CD8-positive, alpha-beta memory T cell (primary cell): ENCODE measurements around the gene JAG1. TPM values are rescaled to one million over a fixed set of nuclear protein-coding genes. Genes with fewer than 3 reads are reported as not detected.

Experiments
- CTCF ChIA-PET: fragments of 350-600 bp; sonication (Branson Sonifier 250); formaldehyde crosslinking; loops from one replicate; lab custom pipeline; 2021; ENCODE audit warnings: antibody characterized with exemption; lab: Charles Lee
- POLR2A ChIA-PET: fragments of 350-600 bp; sonication (Branson Sonifier 250); formaldehyde crosslinking; loops from one replicate; lab custom pipeline; 2021; ENCODE audit warnings: antibody characterized with exemption; lab: Charles Lee
- DNase-seq, 5 donors: peaks; one replicate each; pipeline versions ENCODE4 v3.0.0 to v3.0.0-alpha.2; 2020 to 2022; ENCODE audit warnings: mixed read lengths in 1 of 5
- H3K27ac ChIP-seq: one replicate; pipeline ENCODE4 v1.7.0; 2013; ENCODE audit warnings: low read depth, mild to moderate bottlenecking, low read length, moderate library complexity
- H3K27me3 ChIP-seq: 2 replicates; pipeline ENCODE4 v1.7.0; 2013; ENCODE audit warnings: low read length, mild to moderate bottlenecking; ENCODE audit not compliant: insufficient read depth, poor library complexity, severe bottlenecking
- H3K36me3 ChIP-seq: 2 replicates; pipeline ENCODE4 v1.7.0; 2013; ENCODE audit warnings: mild to moderate bottlenecking, low read length, moderate library complexity; ENCODE audit not compliant: insufficient read depth
- H3K4me1 ChIP-seq: 2 replicates; pipeline ENCODE4 v1.7.0; 2013; ENCODE audit warnings: mild to moderate bottlenecking, low read length, moderate library complexity; ENCODE audit not compliant: insufficient read depth
- H3K4me3 ChIP-seq: 2 replicates; pipeline ENCODE4 v1.7.0; 2013; ENCODE audit warnings: mild to moderate bottlenecking, low read length
- H3K9me3 ChIP-seq: 2 replicates; pipeline ENCODE4 v1.7.0; 2013; ENCODE audit warnings: mild to moderate bottlenecking, low read length
- H3K27ac Mint-ChIP-seq, 8 donors: one replicate each; pipeline ENCODE4 v1.8.0; 2020 to 2021; ENCODE audit warnings: mixed read lengths in 8 of 8, mild to moderate bottlenecking in 6 of 8, inconsistent platforms in 3 of 8, moderate library complexity in 3 of 8
- H3K27me3 Mint-ChIP-seq, 2 donors: one replicate each; pipeline ENCODE4 v1.8.0; 2020 to 2021; ENCODE audit warnings: mixed read lengths in 2 of 2, mild to moderate bottlenecking in 1 of 2, moderate library complexity in 1 of 2
- H3K36me3 Mint-ChIP-seq, 3 donors: one replicate each; pipeline ENCODE4 v1.8.0; 2020 to 2021; ENCODE audit warnings: mixed read lengths in 3 of 3, inconsistent platforms in 1 of 3, mild to moderate bottlenecking in 1 of 3
- H3K4me1 Mint-ChIP-seq, 3 donors: one replicate each; pipeline ENCODE4 v1.8.0; 2020 to 2021; ENCODE audit warnings: mixed read lengths in 3 of 3, inconsistent platforms in 1 of 3, mild to moderate bottlenecking in 1 of 3
- H3K4me3 Mint-ChIP-seq, 7 donors: one replicate each; pipeline ENCODE4 v1.8.0; 2020 to 2021; ENCODE audit warnings: mixed read lengths in 7 of 7, mild to moderate bottlenecking in 6 of 7, moderate library complexity in 4 of 7, inconsistent platforms in 2 of 7
- H3K9me3 Mint-ChIP-seq, 5 donors: one replicate each; pipeline ENCODE4 v1.8.0; 2020 to 2022; ENCODE audit warnings: mixed read lengths in 5 of 5, mild to moderate bottlenecking in 3 of 5, moderate library complexity in 2 of 5, inconsistent platforms in 1 of 5
- polyA plus RNA-seq: library from polyadenylated mRNA; unstranded; fragments of 300-500 nt; fragmentation: Illumina TruSeq; gene quantifications from one replicate; pipeline ENCODE4 v1.2.3, GENCODE V29; 2021
- total RNA-seq, 2 experiments: library from RNA; stranded (reverse); gene quantifications; one replicate each; pipeline ENCODE4 v1.2.3, GENCODE V29; 2021

Gene JAG1
- total and polyA plus RNA-seq, 3 experiments from 2014 or later, result 0.11 to 0.24 (median 0.24) TPM

- H3K27me3 Mint-ChIP-seq, result peaks cover 6 to 25% of the 10 kb centered on the region in 2 donors
- H3K36me3 Mint-ChIP-seq, result no peaks in the 10 kb centered on the region
- peaks cover 0 to 5% (median 4%) of the 10 kb centered on the region in 3 donors for H3K4me1 Mint-ChIP-seq
- no peak overlapping the region for H3K4me3 Mint-ChIP-seq
- ChIA-PET POLR2A (no interaction called here), CTCF (no interaction called here)
- H3K36me3 ChIP-seq, result no peaks in the 10 kb centered on the region
- no peaks in the 10 kb centered on the region for H3K9me3 Mint-ChIP-seq
- peaks cover 4% of the 10 kb centered on the region for H3K27me3 ChIP-seq
- H3K4me3 ChIP-seq, result no peak overlapping the region
- no peaks in the 10 kb centered on the region for H3K4me1 ChIP-seq
- H3K27ac ChIP-seq, result no peak overlapping the region
- no peak overlapping the region for H3K27ac Mint-ChIP-seq
- DNase-seq, result no peak
- no peaks in the 10 kb centered on the region for H3K9me3 ChIP-seq
Observed at GRCh38 chr20:10647471-10647870, 26.3 kb downstream of the JAG1 start.

GRCh38 chr20:10646886-10647420, 26.8 kb downstream of the JAG1 start:
- Histone ChIP-seq H3K9me3 (no peaks in the 10 kb centered on the region), H3K4me3 (no peak overlapping the region), H3K36me3 (no peaks in the 10 kb centered on the region), H3K4me1 (no peaks in the 10 kb centered on the region), H3K27me3 (peaks cover 4% of the 10 kb centered on the region), H3K27ac (no peak overlapping the region)
- ChIA-PET CTCF (no interaction called here), POLR2A (no interaction called here)
- Mint-ChIP-seq H3K27ac (no peak overlapping the region), H3K4me1 (peaks cover 0 to 5% (median 4%) of the 10 kb centered on the region in 3 donors), H3K4me3 (no peak overlapping the region), H3K9me3 (no peaks in the 10 kb centered on the region), H3K27me3 (peaks cover 6 to 23% of the 10 kb centered on the region in 2 donors), H3K36me3 (no peaks in the 10 kb centered on the region)
- DNase-seq, result no peak

- H3K36me3 Mint-ChIP-seq, result no peaks in the 10 kb centered on the region
- CTCF ChIA-PET, result no interaction called here
- Histone ChIP-seq H3K36me3 (no peaks in the 10 kb centered on the region), H3K9me3 (no peaks in the 10 kb centered on the region), H3K27me3 (no peaks in the 10 kb centered on the region), H3K27ac (no peak overlapping the region), H3K4me3 (no peak overlapping the region), H3K4me1 (no peaks in the 10 kb centered on the region)
- H3K4me1 Mint-ChIP-seq, result peaks cover 0 to 5% (median 4%) of the 10 kb centered on the region in 3 donors
- H3K9me3 Mint-ChIP-seq, result no peaks in the 10 kb centered on the region
- no peak overlapping the region for H3K27ac Mint-ChIP-seq
- POLR2A ChIA-PET, result no interaction called here
- DNase-seq, result no peak
- peaks cover 4 to 20% of the 10 kb centered on the region in 2 donors for H3K27me3 Mint-ChIP-seq
- H3K4me3 Mint-ChIP-seq, result no peak overlapping the region
Observed at GRCh38 chr20:10646006-10646405, 27.8 kb downstream of the JAG1 start.

- H3K4me1 Mint-ChIP-seq, result peaks cover 0 to 5% (median 4%) of the 10 kb centered on the region in 3 donors
- H3K9me3 ChIP-seq, result no peaks in the 10 kb centered on the region
- peak overlapping the region in 1 of 8 donors; percentile 62 for H3K27ac Mint-ChIP-seq
- no peaks in the 10 kb centered on the region for H3K36me3 Mint-ChIP-seq
- H3K4me1 ChIP-seq, result no peaks in the 10 kb centered on the region
- no peak overlapping the region for H3K27ac ChIP-seq
- DNase-seq, result no peak
- H3K4me3 ChIP-seq, result no peak overlapping the region
- H3K9me3 Mint-ChIP-seq, result no peaks in the 10 kb centered on the region
- CTCF ChIA-PET, result no interaction called here
- H3K27me3 Mint-ChIP-seq, result peaks cover 4 to 15% of the 10 kb centered on the region in 2 donors
- H3K27me3 ChIP-seq, result no peaks in the 10 kb centered on the region
- H3K4me3 Mint-ChIP-seq, result no peak overlapping the region
- no peaks in the 10 kb centered on the region for H3K36me3 ChIP-seq
- POLR2A ChIA-PET, result no interaction called here
Observed at GRCh38 chr20:10645205-10645570, 28.6 kb downstream of the JAG1 start.

- Histone ChIP-seq H3K27me3 (no peaks in the 10 kb centered on the region), H3K4me3 (no peak overlapping the region), H3K27ac (no peak overlapping the region), H3K4me1 (no peaks in the 10 kb centered on the region), H3K9me3 (no peaks in the 10 kb centered on the region), H3K36me3 (no peaks in the 10 kb centered on the region)
- DNase-seq, result no peak
- ChIA-PET POLR2A (no interaction called here), CTCF (no interaction called here)
- Mint-ChIP-seq H3K36me3 (no peaks in the 10 kb centered on the region), H3K4me3 (no peak overlapping the region), H3K9me3 (no peaks in the 10 kb centered on the region), H3K27ac (peak overlapping the region in 1 of 8 donors; percentile 38), H3K4me1 (peaks cover 0 to 5% (median 4%) of the 10 kb centered on the region in 3 donors), H3K27me3 (peaks cover 4 to 9% of the 10 kb centered on the region in 2 donors)
Observed at GRCh38 chr20:10644458-10645204, 29.2 kb downstream of the JAG1 start.

GRCh38 chr20:10643560-10643873, 30.3 kb downstream of the JAG1 start:
- ChIA-PET CTCF (no interaction called here), POLR2A (no interaction called here)
- no peak overlapping the region for H3K4me3 Mint-ChIP-seq
- H3K27me3 Mint-ChIP-seq, result peaks cover 4 to 6% of the 10 kb centered on the region in 2 donors
- H3K36me3 Mint-ChIP-seq, result no peaks in the 10 kb centered on the region
- peaks cover 0 to 5% (median 4%) of the 10 kb centered on the region in 3 donors for H3K4me1 Mint-ChIP-seq
- Histone ChIP-seq H3K9me3 (no peaks in the 10 kb centered on the region), H3K27me3 (no peaks in the 10 kb centered on the region), H3K36me3 (no peaks in the 10 kb centered on the region), H3K4me1 (no peaks in the 10 kb centered on the region), H3K27ac (no peak overlapping the region), H3K4me3 (no peak overlapping the region)
- no peaks in the 10 kb centered on the region for H3K9me3 Mint-ChIP-seq
- DNase-seq, result no peak
- H3K27ac Mint-ChIP-seq, result no peak overlapping the region

GRCh38 chr20:10642856-10643559, 30.8 kb downstream of the JAG1 start:
- Mint-ChIP-seq H3K9me3 (no peaks in the 10 kb centered on the region), H3K36me3 (no peaks in the 10 kb centered on the region), H3K27me3 (peaks cover 3 to 4% of the 10 kb centered on the region in 2 donors), H3K4me3 (no peak overlapping the region), H3K27ac (no peak overlapping the region), H3K4me1 (peaks cover 0 to 5% (median 4%) of the 10 kb centered on the region in 3 donors)
- POLR2A ChIA-PET, result no interaction called here
- H3K27ac ChIP-seq, result no peak overlapping the region
- no peaks in the 10 kb centered on the region for H3K36me3 ChIP-seq
- no peaks in the 10 kb centered on the region for H3K4me1 ChIP-seq
- CTCF ChIA-PET, result no interaction called here
- H3K27me3 ChIP-seq, result no peaks in the 10 kb centered on the region
- DNase-seq, result no peak
- no peaks in the 10 kb centered on the region for H3K9me3 ChIP-seq
- no peak overlapping the region for H3K4me3 ChIP-seq

GRCh38 chr20:10641893-10642292, 31.9 kb downstream of the JAG1 start:
- H3K36me3 ChIP-seq, result no peaks in the 10 kb centered on the region
- no peaks in the 10 kb centered on the region for H3K36me3 Mint-ChIP-seq
- H3K4me3 ChIP-seq, result no peak overlapping the region
- ChIA-PET CTCF (no interaction called here), POLR2A (no interaction called here)
- no peaks in the 10 kb centered on the region for H3K9me3 ChIP-seq
- no peaks in the 10 kb centered on the region for H3K4me1 ChIP-seq
- peaks cover 0 to 2% of the 10 kb centered on the region in 2 donors for H3K27me3 Mint-ChIP-seq
- H3K27ac Mint-ChIP-seq, result peak overlapping the region in 1 of 8 donors; percentile 63
- H3K9me3 Mint-ChIP-seq, result no peaks in the 10 kb centered on the region
- DNase-seq, result no peak
- H3K4me3 Mint-ChIP-seq, result no peak overlapping the region
- no peaks in the 10 kb centered on the region for H3K27me3 ChIP-seq
- no peak overlapping the region for H3K27ac ChIP-seq
- peaks cover 0 to 5% (median 4%) of the 10 kb centered on the region in 3 donors for H3K4me1 Mint-ChIP-seq
